Measurements from ENCODE around the gene MAOB.

The MAOB gene

GRCh38 chrX:43808231-43808630, 74.0 kb downstream of the MAOB start:
- TF ChIP-seq CTCF (conservative IDR thresholded peaks at IDR 0.05; ENCODE audit: low read length), result no peak
- no peak for TF ChIP-seq EZH2phosphoT487 (IDR thresholded peaks at IDR 0.05; ENCODE audit: borderline replicate concordance)
- Histone ChIP-seq H2AFZ (ENCODE audit: low read length) (no peak overlapping the region), H4K20me1 (ENCODE audit: insufficient read depth, low read length, poor library complexity, severe bottlenecking) (no peaks in the 10 kb centered on the region), H3F3A (ENCODE audit: low read depth) (no peaks in the 10 kb centered on the region), H3K9ac (ENCODE audit: low read depth, low read length, poor library complexity, severe bottlenecking) (no peak overlapping the region), H3K27me3 (ENCODE audit: insufficient read depth, low read length, poor library complexity, severe bottlenecking) (no peaks in the 10 kb centered on the region), H3K9me2 (replicated peaks; ENCODE audit: low read depth, low read length) (no peaks in the 10 kb centered on the region), H3K4me2 (ENCODE audit: low read depth, low read length, poor library complexity, severe bottlenecking) (no peak overlapping the region), H3K36me3 (ENCODE audit: insufficient read depth, low read length) (no peaks in the 10 kb centered on the region), H3K79me2 (ENCODE audit: insufficient read depth, low read length) (no peaks in the 10 kb centered on the region), H3K4me1 (ENCODE audit: insufficient read depth, low read length, poor library complexity, severe bottlenecking) (peaks cover 1% of the 10 kb centered on the region), H3K4me3 (ENCODE audit: low read length, poor library complexity, severe bottlenecking) (no peak overlapping the region), H3K9me3 (ENCODE audit: insufficient read depth, low read depth, low read length) (no peaks in the 10 kb centered on the region)

GRCh38 chrX:43805579-43805978, 76.7 kb downstream of the MAOB start:
- no peak overlapping the region for H3K4me3 ChIP-seq (ENCODE audit: low read length, poor library complexity, severe bottlenecking)
- TF ChIP-seq CTCF (conservative IDR thresholded peaks at IDR 0.05; ENCODE audit: low read length) (no peak), EZH2phosphoT487 (IDR thresholded peaks at IDR 0.05; ENCODE audit: borderline replicate concordance) (no peak)
- no peaks in the 10 kb centered on the region for H3K79me2 ChIP-seq (ENCODE audit: insufficient read depth, low read length)

GRCh38 chrX:43804021-43804420, 78.2 kb downstream of the MAOB start:
- no peak overlapping the region for H3K4me3 ChIP-seq (ENCODE audit: low read length, poor library complexity, severe bottlenecking)
- no peaks in the 10 kb centered on the region for H3K9me2 ChIP-seq (replicated peaks; ENCODE audit: low read depth, low read length)
- TF ChIP-seq CTCF (conservative IDR thresholded peaks at IDR 0.05; ENCODE audit: low read length) (no peak), EZH2phosphoT487 (IDR thresholded peaks at IDR 0.05; ENCODE audit: borderline replicate concordance) (no peak)
- H3K4me1 ChIP-seq (ENCODE audit: insufficient read depth, low read length, poor library complexity, severe bottlenecking), result no peaks in the 10 kb centered on the region
- no peaks in the 10 kb centered on the region for H4K20me1 ChIP-seq (ENCODE audit: insufficient read depth, low read length, poor library complexity, severe bottlenecking)
- H3K9me3 ChIP-seq (ENCODE audit: insufficient read depth, low read depth, low read length), result no peaks in the 10 kb centered on the region
- no peaks in the 10 kb centered on the region for H3K36me3 ChIP-seq (ENCODE audit: insufficient read depth, low read length)
- no peaks in the 10 kb centered on the region for H3F3A ChIP-seq (ENCODE audit: low read depth)
- no peak overlapping the region for H3K4me2 ChIP-seq (ENCODE audit: low read depth, low read length, poor library complexity, severe bottlenecking)
- no peak overlapping the region for H3K9ac ChIP-seq (ENCODE audit: low read depth, low read length, poor library complexity, severe bottlenecking)
- H3K27me3 ChIP-seq (ENCODE audit: insufficient read depth, low read length, poor library complexity, severe bottlenecking), result no peaks in the 10 kb centered on the region
- no peaks in the 10 kb centered on the region for H3K79me2 ChIP-seq (ENCODE audit: insufficient read depth, low read length)
- H2AFZ ChIP-seq (ENCODE audit: low read length), result no peak overlapping the region

More at GRCh38 chrX:43805579-43805978, 76.7 kb downstream of the MAOB start:
- no peak overlapping the region for H3K4me2 ChIP-seq (ENCODE audit: low read depth, low read length, poor library complexity, severe bottlenecking)
- H3K4me1 ChIP-seq (ENCODE audit: insufficient read depth, low read length, poor library complexity, severe bottlenecking), result no peaks in the 10 kb centered on the region
- H3K27me3 ChIP-seq (ENCODE audit: insufficient read depth, low read length, poor library complexity, severe bottlenecking), result no peaks in the 10 kb centered on the region
- H2AFZ ChIP-seq (ENCODE audit: low read length), result no peak overlapping the region
- H4K20me1 ChIP-seq (ENCODE audit: insufficient read depth, low read length, poor library complexity, severe bottlenecking), result no peaks in the 10 kb centered on the region
- H3K9me2 ChIP-seq (replicated peaks; ENCODE audit: low read depth, low read length), result no peaks in the 10 kb centered on the region
- H3K9ac ChIP-seq (ENCODE audit: low read depth, low read length, poor library complexity, severe bottlenecking), result no peak overlapping the region
- no peaks in the 10 kb centered on the region for H3F3A ChIP-seq (ENCODE audit: low read depth)
- no peaks in the 10 kb centered on the region for H3K9me3 ChIP-seq (ENCODE audit: insufficient read depth, low read depth, low read length)
- H3K36me3 ChIP-seq (ENCODE audit: insufficient read depth, low read length), result no peaks in the 10 kb centered on the region

Data from Loucy (cell line).